Right lobe of liver (tissue), 4 donors: Measurements from ENCODE around the gene MRPL24.

Experiments used
- POLR2A ChIP-seq: fragments of 450-650 bp; IDR thresholded peaks from one replicate; pipeline ENCODE4 v1.6.1; 2017; ENCODE audit warnings: antibody characterized with exemption, mild to moderate bottlenecking
- TF ChIP-seq, protein P1 (sequence below), 4 donors: fragments of 200-600 bp in 3 of 4; fragments of 450-650 bp in 1 of 4; IDR thresholded peaks; one replicate each; pipeline versions ENCODE4 v1.5.1 to v1.8.0; 2016 to 2022; ENCODE audit warnings: antibody characterized with exemption in 4 of 4, mild to moderate bottlenecking in 2 of 4
- donor health status: DM: no; HTN: no; CAD: no.
- donor health status: DM: no; HTN: no; CAD: no.
- donor health status: DM: no; HTN: yes; CAD: no.

- TF ChIP-seq POLR2A: no peak
- TF ChIP-seq, protein P1, sequence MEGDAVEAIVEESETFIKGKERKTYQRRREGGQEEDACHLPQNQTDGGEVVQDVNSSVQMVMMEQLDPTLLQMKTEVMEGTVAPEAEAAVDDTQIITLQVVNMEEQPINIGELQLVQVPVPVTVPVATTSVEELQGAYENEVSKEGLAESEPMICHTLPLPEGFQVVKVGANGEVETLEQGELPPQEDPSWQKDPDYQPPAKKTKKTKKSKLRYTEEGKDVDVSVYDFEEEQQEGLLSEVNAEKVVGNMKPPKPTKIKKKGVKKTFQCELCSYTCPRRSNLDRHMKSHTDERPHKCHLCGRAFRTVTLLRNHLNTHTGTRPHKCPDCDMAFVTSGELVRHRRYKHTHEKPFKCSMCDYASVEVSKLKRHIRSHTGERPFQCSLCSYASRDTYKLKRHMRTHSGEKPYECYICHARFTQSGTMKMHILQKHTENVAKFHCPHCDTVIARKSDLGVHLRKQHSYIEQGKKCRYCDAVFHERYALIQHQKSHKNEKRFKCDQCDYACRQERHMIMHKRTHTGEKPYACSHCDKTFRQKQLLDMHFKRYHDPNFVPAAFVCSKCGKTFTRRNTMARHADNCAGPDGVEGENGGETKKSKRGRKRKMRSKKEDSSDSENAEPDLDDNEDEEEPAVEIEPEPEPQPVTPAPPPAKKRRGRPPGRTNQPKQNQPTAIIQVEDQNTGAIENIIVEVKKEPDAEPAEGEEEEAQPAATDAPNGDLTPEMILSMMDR (IDR thresholded peaks at IDR 0.05): no peak
Measured at GRCh38 chr1:156693848-156694689, 46.8 kb downstream of the MRPL24 start.
